Endodermal cell (in vitro differentiated cells): ENCODE data around the gene EDARADD. TPM values are rescaled to one million over a fixed set of nuclear protein-coding genes. Genes with fewer than 3 reads are reported as not detected.

Experiments used
- DNase-seq: peaks from one replicate; pipeline ENCODE4 v3.0.0-alpha.2; 2017
- H3K27ac ChIP-seq: 2 replicates; pipeline ENCODE4 v1.5.1; 2013; ENCODE audit warnings: mild to moderate bottlenecking, low read depth, low read length, moderate library complexity
- H3K27me3 ChIP-seq: 2 replicates; pipeline ENCODE4 v1.6.1; 2013; ENCODE audit warnings: mild to moderate bottlenecking, low read length, moderate library complexity; ENCODE audit not compliant: insufficient read depth, control insufficient read depth, poor library complexity, severe bottlenecking
- H3K36me3 ChIP-seq: 2 replicates; pipeline ENCODE4 v1.7.0; 2013; ENCODE audit warnings: mild to moderate bottlenecking, low read length, moderate library complexity; ENCODE audit not compliant: control insufficient read depth, insufficient read depth
- H3K4me1 ChIP-seq: one replicate; pipeline ENCODE4 v1.7.0; 2013; ENCODE audit warnings: low read length; ENCODE audit not compliant: control insufficient read depth, insufficient read depth
- H3K4me3 ChIP-seq: 2 replicates; pipeline ENCODE4 v1.5.1; 2013; ENCODE audit warnings: mild to moderate bottlenecking, low read length, moderate library complexity
- H3K9ac ChIP-seq: 2 replicates; pipeline ENCODE4 v1.6.1; 2013; ENCODE audit warnings: mild to moderate bottlenecking, low read length, moderate library complexity; ENCODE audit not compliant: poor library complexity, severe bottlenecking; ENCODE audit errors: extremely low read depth
- H3K9me3 ChIP-seq: 2 replicates; pipeline ENCODE4 v1.6.1; 2013; ENCODE audit warnings: mild to moderate bottlenecking, low read length, moderate library complexity; ENCODE audit not compliant: control insufficient read depth
- H3K27ac Mint-ChIP-seq: 2 replicates; pipeline ENCODE4 v1.8.0; 2020; ENCODE audit warnings: mixed read lengths
- H3K27me3 Mint-ChIP-seq: 2 replicates; pipeline ENCODE4 v1.8.0; 2021; ENCODE audit warnings: mild to moderate bottlenecking, mixed read lengths; ENCODE audit not compliant: insufficient read depth
- H3K36me3 Mint-ChIP-seq: 2 replicates; pipeline ENCODE4 v1.8.0; 2020; ENCODE audit warnings: low read depth, mixed read lengths
- H3K4me1 Mint-ChIP-seq: 2 replicates; pipeline ENCODE4 v1.8.0; 2020; ENCODE audit warnings: mixed read lengths
- H3K4me3 Mint-ChIP-seq: 2 replicates; pipeline ENCODE4 v1.8.0; 2020; ENCODE audit warnings: mild to moderate bottlenecking, moderate library complexity, mixed read lengths
- H3K9me3 Mint-ChIP-seq: 2 replicates; pipeline ENCODE4 v1.8.0; 2020; ENCODE audit warnings: mild to moderate bottlenecking, mixed read lengths
- CTCF ChIP-seq: fragments of 200-600 bp; sonication (generic); conservative IDR thresholded peaks from 2 replicates; pipeline ENCODE4 v1.5.0; 2021; ENCODE audit warnings: antibody characterized with exemption, mild to moderate bottlenecking
- WGBS, 2 experiments: methylation state at CpG; one replicate each; pipeline versions ENCODE4 v1.1.5 to v1.1.7; 2013; ENCODE audit warnings: missing lambda C conversion rate in 2 of 2, mixed read lengths in 1 of 2; ENCODE audit not compliant: insufficient coverage in 1 of 2, insufficient read length in 1 of 2; 5-methylcytosine and 5-hydroxymethylcytosine counted together
- total RNA-seq, 2 donors: library from RNA; stranded (reverse); fragmentation: NEBNext Ultra II Directional in 1 of 2; extraction: Animal tissue kit (Norgen Biotek cat#: 25700) in 1 of 2; gene quantifications; 2 replicates in 1 of 2; 3 replicates in 1 of 2; pipeline ENCODE4 v1.2.1, GENCODE V29; 2021

The EDARADD gene
- total RNA-seq, 2 donors from 2014 or later: 5.0 to 5.5 TPM

GRCh38 chr1:236530959-236531358 lies 136.9 kb downstream of the EDARADD start:
- Histone ChIP-seq H3K27me3 (no peaks in the 10 kb centered on the region), H3K4me3 (no peak overlapping the region), H3K4me1 (no peaks in the 10 kb centered on the region), H3K9ac (no peak overlapping the region), H3K27ac (no peak overlapping the region), H3K9me3 (no peaks in the 10 kb centered on the region), H3K36me3 (no peaks in the 10 kb centered on the region)
- H3K27me3 Mint-ChIP-seq: no peaks in the 10 kb centered on the region
- peaks cover 1% of the 10 kb centered on the region for H3K36me3 Mint-ChIP-seq
- no peaks in the 10 kb centered on the region for H3K4me1 Mint-ChIP-seq
- DNase-seq: no peak
- TF ChIP-seq CTCF: no peak
- H3K27ac Mint-ChIP-seq: no peak overlapping the region
- 98 to 100% methylated on average over 1 to 5 of the region's 5 CpGs for WGBS, 2 experiments
- no peak overlapping the region for H3K4me3 Mint-ChIP-seq
- H3K9me3 Mint-ChIP-seq: no peaks in the 10 kb centered on the region

GRCh38 chr1:236532850-236533249 lies 138.8 kb downstream of the EDARADD start:
- Histone ChIP-seq H3K36me3 (no peaks in the 10 kb centered on the region), H3K4me1 (no peaks in the 10 kb centered on the region), H3K4me3 (no peak overlapping the region), H3K9ac (no peak overlapping the region), H3K9me3 (no peaks in the 10 kb centered on the region), H3K27me3 (no peaks in the 10 kb centered on the region), H3K27ac (no peak overlapping the region)
- no peak overlapping the region for H3K27ac Mint-ChIP-seq
- WGBS, 2 experiments: 95 to 96% methylated on average over 4 of the region's 4 CpGs
- TF ChIP-seq CTCF: no peak
- H3K4me3 Mint-ChIP-seq: no peak overlapping the region
- no peaks in the 10 kb centered on the region for H3K4me1 Mint-ChIP-seq
- H3K36me3 Mint-ChIP-seq: peaks cover 5% of the 10 kb centered on the region
- no peak for DNase-seq
- no peaks in the 10 kb centered on the region for H3K9me3 Mint-ChIP-seq
- no peaks in the 10 kb centered on the region for H3K27me3 Mint-ChIP-seq

- no peak overlapping the region for H3K9ac ChIP-seq
- H3K9me3 ChIP-seq: no peaks in the 10 kb centered on the region
- H3K27ac ChIP-seq: no peak overlapping the region
- H3K36me3 ChIP-seq: no peaks in the 10 kb centered on the region
- H3K4me1 ChIP-seq: no peaks in the 10 kb centered on the region
- Mint-ChIP-seq H3K4me3 (no peak overlapping the region), H3K9me3 (no peaks in the 10 kb centered on the region), H3K36me3 (peaks cover 5% of the 10 kb centered on the region), H3K27me3 (no peaks in the 10 kb centered on the region), H3K27ac (peak overlapping the region; percentile 20), H3K4me1 (peaks cover 3% of the 10 kb centered on the region)
- no peaks in the 10 kb centered on the region for H3K27me3 ChIP-seq
- TF ChIP-seq CTCF: no peak
- H3K4me3 ChIP-seq: no peak overlapping the region
- 80 to 84% methylated on average over 3 to 4 of the region's 4 CpGs for WGBS, 2 experiments
- no peak for DNase-seq
Observed at GRCh38 chr1:236534151-236534651, 140.1 kb downstream of the EDARADD start.

Other genes starting within 250 kb of the EDARADD start
- gene ERO1B, start 112.3 kb upstream of the EDARADD start, total RNA-seq: 1 to 10 TPM; 4.9 to 5.6 TPM
- gene LGALS8, start 129.7 kb downstream of the EDARADD start, total RNA-seq: 10 to 100 TPM; 11.4 to 15.0 TPM
- 10 to 100 TPM; 51.8 to 65.4 TPM for gene HEATR1, start 210.2 kb downstream of the EDARADD start, total RNA-seq